Osteoblast (primary cell): ENCODE measurements around the gene PIEZO1. TPM values are rescaled to one million over a fixed set of nuclear protein-coding genes. Genes with fewer than 3 reads are reported as not detected.
A peak's percentile ranks its signal among the peaks of the same experiment; 100 is the strongest.

Experiments
- DNase-seq: peaks from one replicate; pipeline ENCODE4 v3.0.0; 2011; ENCODE audit warnings: low spot score, mixed read lengths; ENCODE audit not compliant: insufficient read length; ENCODE audit errors: missing footprints
- H2AFZ ChIP-seq: 2 replicates; pipeline ENCODE4 v1.6.0; 2011; ENCODE audit warnings: mild to moderate bottlenecking, low read length
- H3K27ac ChIP-seq: 2 replicates; pipeline ENCODE4 v1.5.1; 2011; ENCODE audit warnings: mild to moderate bottlenecking, low read depth, low read length, moderate library complexity
- H3K27me3 ChIP-seq: 2 replicates; pipeline ENCODE4 v1.6.0; 2012; ENCODE audit warnings: mild to moderate bottlenecking, control low read depth, inconsistent platforms, low read length, moderate library complexity; ENCODE audit not compliant: insufficient read depth
- H3K36me3 ChIP-seq: 2 replicates; pipeline ENCODE4 v1.5.1; 2011; ENCODE audit warnings: mild to moderate bottlenecking, low read length, control low read depth, moderate library complexity; ENCODE audit not compliant: insufficient read depth
- H3K4me1 ChIP-seq: 2 replicates; pipeline ENCODE4 v1.5.1; 2011; ENCODE audit warnings: mild to moderate bottlenecking, low read length, control low read depth, moderate library complexity; ENCODE audit not compliant: insufficient read depth
- H3K4me2 ChIP-seq: 2 replicates; pipeline ENCODE4 v1.6.0; 2011; ENCODE audit warnings: mild to moderate bottlenecking, low read length; ENCODE audit not compliant: insufficient read depth
- H3K4me3 ChIP-seq: fragments of 200-600 bp; sonication (generic); 3 replicates; pipeline ENCODE4 v1.5.1; 2012; ENCODE audit warnings: mild to moderate bottlenecking, low read length, inconsistent platforms; ENCODE audit not compliant: insufficient read depth
- H3K79me2 ChIP-seq: 2 replicates; pipeline ENCODE4 v1.6.0; 2012; ENCODE audit warnings: mild to moderate bottlenecking, low read length, control low read depth, inconsistent platforms; ENCODE audit not compliant: insufficient read depth
- H3K9me3 ChIP-seq: 2 replicates; pipeline ENCODE4 v1.5.1; 2011; ENCODE audit warnings: low read depth, low read length, control low read depth
- H4K20me1 ChIP-seq: 2 replicates; pipeline ENCODE4 v1.6.0; 2012; ENCODE audit warnings: mild to moderate bottlenecking, low read length, control low read depth; ENCODE audit not compliant: insufficient read depth
- total RNA-seq: library from RNA; depleted of rRNA; stranded (reverse); fragments of >200 nt; gene quantifications from 2 replicates; pipeline ENCODE4 v1.2.3, GENCODE V29; 2012
- TF ChIP-seq, protein P1 (sequence below): IDR thresholded peaks from 2 replicates; pipeline ENCODE4 v1.5.1; 2011; ENCODE audit warnings: mild to moderate bottlenecking, low read depth, low read length, moderate library complexity; ENCODE audit errors: extremely low read depth

Gene PIEZO1
- total RNA-seq, 1 donor: 207 TPM

GRCh38 chr16:88697831-88698615, 87.0 kb downstream of the PIEZO1 start:
- DNase-seq: peak; percentile 87
- TF ChIP-seq, protein P1, sequence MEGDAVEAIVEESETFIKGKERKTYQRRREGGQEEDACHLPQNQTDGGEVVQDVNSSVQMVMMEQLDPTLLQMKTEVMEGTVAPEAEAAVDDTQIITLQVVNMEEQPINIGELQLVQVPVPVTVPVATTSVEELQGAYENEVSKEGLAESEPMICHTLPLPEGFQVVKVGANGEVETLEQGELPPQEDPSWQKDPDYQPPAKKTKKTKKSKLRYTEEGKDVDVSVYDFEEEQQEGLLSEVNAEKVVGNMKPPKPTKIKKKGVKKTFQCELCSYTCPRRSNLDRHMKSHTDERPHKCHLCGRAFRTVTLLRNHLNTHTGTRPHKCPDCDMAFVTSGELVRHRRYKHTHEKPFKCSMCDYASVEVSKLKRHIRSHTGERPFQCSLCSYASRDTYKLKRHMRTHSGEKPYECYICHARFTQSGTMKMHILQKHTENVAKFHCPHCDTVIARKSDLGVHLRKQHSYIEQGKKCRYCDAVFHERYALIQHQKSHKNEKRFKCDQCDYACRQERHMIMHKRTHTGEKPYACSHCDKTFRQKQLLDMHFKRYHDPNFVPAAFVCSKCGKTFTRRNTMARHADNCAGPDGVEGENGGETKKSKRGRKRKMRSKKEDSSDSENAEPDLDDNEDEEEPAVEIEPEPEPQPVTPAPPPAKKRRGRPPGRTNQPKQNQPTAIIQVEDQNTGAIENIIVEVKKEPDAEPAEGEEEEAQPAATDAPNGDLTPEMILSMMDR: peak; percentile 28
- H2AFZ ChIP-seq: no peak overlapping the region
- no peaks in the 10 kb centered on the region for H3K9me3 ChIP-seq
- peaks cover 16% of the 10 kb centered on the region for H3K36me3 ChIP-seq
- H3K4me3 ChIP-seq: no peak overlapping the region
- no peaks in the 10 kb centered on the region for H4K20me1 ChIP-seq
- H3K27me3 ChIP-seq: no peaks in the 10 kb centered on the region
- peaks cover 23% of the 10 kb centered on the region for H3K79me2 ChIP-seq
- no peak overlapping the region for H3K27ac ChIP-seq
- H3K4me2 ChIP-seq: no peak overlapping the region
- peaks cover 12% of the 10 kb centered on the region for H3K4me1 ChIP-seq

DNA sequence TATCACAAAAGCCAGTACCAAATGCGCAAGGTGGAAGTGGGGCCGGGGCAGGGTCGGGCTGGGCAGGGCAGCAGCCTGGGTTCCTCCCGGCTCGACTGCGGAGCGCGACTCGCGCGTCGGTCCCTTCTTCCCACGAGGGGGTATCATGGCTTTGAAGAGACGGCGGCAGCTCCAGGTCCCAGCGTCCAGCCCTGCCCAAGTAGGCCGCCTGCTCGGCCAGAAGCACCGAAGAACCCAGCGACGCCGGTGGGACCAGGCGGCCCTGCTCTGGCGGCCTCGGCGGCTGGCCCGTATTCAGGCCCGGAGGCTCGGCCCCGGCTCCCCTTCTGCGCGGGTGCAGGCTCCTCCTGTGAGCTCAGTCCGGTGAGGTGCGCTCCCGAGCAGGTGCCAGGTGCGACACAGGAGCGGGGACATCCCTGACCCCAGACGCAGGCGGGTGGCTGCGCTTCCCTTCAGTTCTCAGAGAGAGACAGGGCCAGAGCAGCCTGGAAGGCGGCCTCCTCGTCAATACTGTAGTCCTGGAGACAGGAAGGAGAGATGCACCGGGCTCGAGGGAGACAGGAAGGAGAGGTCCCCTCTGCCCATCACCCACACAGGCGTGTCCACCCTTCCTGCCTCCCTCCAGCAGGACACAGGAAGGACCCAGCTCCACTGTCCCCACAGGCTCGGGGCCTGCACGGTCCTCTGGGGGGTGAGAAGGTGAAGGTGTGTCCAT, 87.7 kb downstream of the PIEZO1 start:
- no peak overlapping the region for H2AFZ ChIP-seq
- DNase-seq: no peak
- H3K36me3 ChIP-seq: peaks cover 16% of the 10 kb centered on the region
- H3K79me2 ChIP-seq: peaks cover 15% of the 10 kb centered on the region
- no peaks in the 10 kb centered on the region for H3K27me3 ChIP-seq
- no peak overlapping the region for H3K4me2 ChIP-seq
- peaks cover 12% of the 10 kb centered on the region for H3K4me1 ChIP-seq
- TF ChIP-seq, protein P1: no peak
- no peak overlapping the region for H3K4me3 ChIP-seq
- H4K20me1 ChIP-seq: no peaks in the 10 kb centered on the region
- H3K9me3 ChIP-seq: no peaks in the 10 kb centered on the region
- no peak overlapping the region for H3K27ac ChIP-seq

DNA sequence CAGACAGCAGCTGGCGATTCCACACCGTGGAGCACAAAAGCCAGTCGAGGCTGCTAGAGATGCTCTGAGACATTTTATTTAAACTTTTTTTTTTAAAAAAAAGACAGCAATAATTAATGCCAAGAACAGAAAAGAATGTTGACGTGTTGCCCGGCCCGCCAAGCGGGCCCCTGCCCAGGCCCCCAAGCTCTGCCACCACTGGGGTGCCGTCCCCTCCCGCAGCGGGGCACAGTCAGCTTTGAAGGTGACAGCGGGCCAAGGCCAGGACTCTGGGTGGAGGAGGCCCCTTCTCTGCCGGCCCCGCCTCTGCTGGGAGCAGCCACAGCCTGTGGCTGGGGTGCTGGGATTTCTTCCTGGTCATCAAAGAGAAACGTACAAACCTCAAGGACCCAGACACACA, 88.6 kb downstream of the PIEZO1 start:
- H2AFZ ChIP-seq: no peak overlapping the region
- no peak overlapping the region for H3K27ac ChIP-seq
- H3K27me3 ChIP-seq: no peaks in the 10 kb centered on the region
- TF ChIP-seq, protein P1: no peak
- no peak overlapping the region for H3K4me2 ChIP-seq
- DNase-seq: no peak
- peaks cover 10% of the 10 kb centered on the region for H3K4me1 ChIP-seq
- H3K79me2 ChIP-seq: peaks cover 7% of the 10 kb centered on the region
- no peaks in the 10 kb centered on the region for H3K9me3 ChIP-seq
- no peak overlapping the region for H3K4me3 ChIP-seq
- peaks cover 16% of the 10 kb centered on the region for H3K36me3 ChIP-seq
- no peaks in the 10 kb centered on the region for H4K20me1 ChIP-seq

DNA sequence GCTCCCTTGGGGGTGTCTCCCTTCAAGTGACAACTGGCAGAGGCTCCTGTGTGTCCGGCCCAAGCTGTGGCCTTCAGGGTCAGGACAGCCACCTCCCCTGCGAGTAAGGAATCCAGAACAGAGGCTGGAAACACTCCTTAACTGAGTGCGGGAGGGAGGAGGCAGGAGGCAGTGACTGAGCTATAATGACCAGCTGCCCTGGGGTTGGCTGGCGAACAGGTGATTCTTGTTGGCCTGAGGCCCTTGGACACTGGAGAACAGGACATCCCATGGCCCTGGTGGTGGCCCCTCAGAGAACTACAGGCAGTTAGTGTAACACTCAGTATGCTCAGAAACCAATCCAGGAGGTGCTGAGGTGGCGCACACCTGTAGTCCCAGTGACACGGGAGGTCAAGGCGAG, 89.3 kb downstream of the PIEZO1 start:
- H3K4me3 ChIP-seq: no peak overlapping the region
- no peak for DNase-seq
- H3K79me2 ChIP-seq: peaks cover 3% of the 10 kb centered on the region

More for the DNA sequence above, 89.3 kb downstream of the PIEZO1 start:
- TF ChIP-seq, protein P1: no peak
- Histone ChIP-seq H2AFZ (no peak overlapping the region), H3K9me3 (no peaks in the 10 kb centered on the region), H3K4me1 (peaks cover 4% of the 10 kb centered on the region), H3K36me3 (peaks cover 16% of the 10 kb centered on the region), H3K27ac (no peak overlapping the region), H4K20me1 (no peaks in the 10 kb centered on the region), H3K27me3 (peaks cover 3% of the 10 kb centered on the region), H3K4me2 (no peak overlapping the region)
